Activated naive CD4-positive, alpha-beta T cell treated with anti-CD3 and anti-CD28 coated beads for 36 hours (primary cell): ENCODE results near the gene RNF112. TPM values are rescaled to one million over a fixed set of nuclear protein-coding genes. Genes with fewer than 3 reads are reported as not detected.
"Not testable (repeated sequence)": the region's sequence is repeated elsewhere in the genome, so short reads cannot be mapped to it uniquely, and the experiment has no call there.

Experiments used
- CTCF ChIA-PET: fragments of 350-600 bp; sonication (Branson Sonifier 250); formaldehyde crosslinking; loops from one replicate; lab custom pipeline; 2021; ENCODE audit warnings: antibody characterized with exemption; lab: Charles Lee
- DNase-seq: peaks from one replicate; pipeline ENCODE4 v3.0.0-alpha.2; 2020
- H3K27ac Mint-ChIP-seq: one replicate; pipeline ENCODE4 v1.8.0; 2021; ENCODE audit warnings: mild to moderate bottlenecking, mixed read lengths
- H3K27me3 Mint-ChIP-seq: one replicate; pipeline ENCODE4 v1.8.0; 2021; ENCODE audit warnings: low read depth, mixed read lengths
- H3K36me3 Mint-ChIP-seq: one replicate; pipeline ENCODE4 v1.8.0; 2021; ENCODE audit warnings: low read depth, mixed read lengths
- H3K4me1 Mint-ChIP-seq: one replicate; pipeline ENCODE4 v1.8.0; 2021; ENCODE audit warnings: low read depth, mixed read lengths
- H3K4me3 Mint-ChIP-seq: one replicate; pipeline ENCODE4 v1.8.0; 2021; ENCODE audit warnings: mild to moderate bottlenecking, moderate library complexity, mixed read lengths
- H3K9me3 Mint-ChIP-seq: one replicate; pipeline ENCODE4 v1.8.0; 2021; ENCODE audit warnings: mixed read lengths
- intact Hi-C: fragments of 100-400 bp; cut with micrococcal nuclease; formaldehyde crosslinking; loops from one replicate; pipeline ENCODE4 v1.15.1; 2023
- total RNA-seq, 2 experiments: library from RNA; stranded (reverse); gene quantifications; one replicate each; pipeline ENCODE4 v1.2.3, GENCODE V29; 2021

The RNF112 gene
- total RNA-seq, 2 experiments from 2014 or later, result 0.31 to 0.32 TPM

DNA sequence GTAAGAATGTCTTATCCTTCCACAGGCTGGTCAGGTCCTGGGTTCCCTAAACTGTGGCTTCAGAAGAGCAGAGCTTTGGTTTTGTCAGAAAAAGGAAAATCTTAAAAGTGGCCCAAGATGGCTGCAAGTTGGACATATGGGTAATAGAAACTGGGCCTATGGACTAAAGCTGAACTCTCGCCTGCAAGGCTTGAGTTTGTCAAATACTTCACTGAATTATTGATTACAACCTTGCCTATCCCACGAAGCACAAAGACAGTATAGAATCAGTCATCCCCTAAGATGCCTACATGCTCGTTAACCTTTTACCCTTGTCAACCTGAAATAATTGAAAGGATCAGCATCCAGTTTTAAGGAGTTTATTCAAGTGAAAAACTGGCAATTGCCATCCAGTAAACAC, 20.7 kb downstream of the RNF112 start:
- H3K36me3 Mint-ChIP-seq, result no peaks in the 10 kb centered on the region
- no peak overlapping the region for H3K4me3 Mint-ChIP-seq
- CTCF ChIA-PET, result no interaction called here
- H3K4me1 Mint-ChIP-seq, result no peaks in the 10 kb centered on the region
- DNase-seq, result no peak
- no peaks in the 10 kb centered on the region for H3K27me3 Mint-ChIP-seq
- intact Hi-C loops, result no loop called here
- H3K9me3 Mint-ChIP-seq, result no peaks in the 10 kb centered on the region
- no peak overlapping the region for H3K27ac Mint-ChIP-seq

GRCh38 chr17:19433255-19433654, 22.2 kb downstream of the RNF112 start:
- DNase-seq, result no peak
- CTCF ChIA-PET, result interaction anchor here (0.6 to 1.7 kb wide), 5 partner anchors 21 to 81 kb away, joined by 3 to 5 read pairs (median 4); partner anchors contain the start of gene B9D1
- Mint-ChIP-seq H3K27me3 (no peaks in the 10 kb centered on the region), H3K36me3 (no peaks in the 10 kb centered on the region), H3K4me1 (no peaks in the 10 kb centered on the region), H3K27ac (no peak overlapping the region), H3K9me3 (no peaks in the 10 kb centered on the region), H3K4me3 (no peak overlapping the region)
- intact Hi-C loops, result no loop called here

- H3K4me1 Mint-ChIP-seq, result no peaks in the 10 kb centered on the region
- CTCF ChIA-PET, result interaction anchor here (0.9 to 1.7 kb wide), 8 partner anchors 9 to 329 kb away, joined by 3 to 5 read pairs (median 3); partner anchors contain the start of gene B9D1
- intact Hi-C loops, result no loop called here
These were observed 22.8 kb downstream of the RNF112 start for GRCh38 chr17:19433727-19434340.

GRCh38 chr17:19440421-19440820, 29.4 kb downstream of the RNF112 start:
- no peak overlapping the region for H3K27ac Mint-ChIP-seq
- peaks cover 4% of the 10 kb centered on the region for H3K4me1 Mint-ChIP-seq
- peaks cover 9% of the 10 kb centered on the region for H3K27me3 Mint-ChIP-seq

More at GRCh38 chr17:19433727-19434340, 22.8 kb downstream of the RNF112 start:
- no peaks in the 10 kb centered on the region for H3K9me3 Mint-ChIP-seq
- peaks cover under 1% of the 10 kb centered on the region for H3K27me3 Mint-ChIP-seq
- no peak for DNase-seq
- no peak overlapping the region for H3K27ac Mint-ChIP-seq
- no peak overlapping the region for H3K4me3 Mint-ChIP-seq
- no peaks in the 10 kb centered on the region for H3K36me3 Mint-ChIP-seq

DNA sequence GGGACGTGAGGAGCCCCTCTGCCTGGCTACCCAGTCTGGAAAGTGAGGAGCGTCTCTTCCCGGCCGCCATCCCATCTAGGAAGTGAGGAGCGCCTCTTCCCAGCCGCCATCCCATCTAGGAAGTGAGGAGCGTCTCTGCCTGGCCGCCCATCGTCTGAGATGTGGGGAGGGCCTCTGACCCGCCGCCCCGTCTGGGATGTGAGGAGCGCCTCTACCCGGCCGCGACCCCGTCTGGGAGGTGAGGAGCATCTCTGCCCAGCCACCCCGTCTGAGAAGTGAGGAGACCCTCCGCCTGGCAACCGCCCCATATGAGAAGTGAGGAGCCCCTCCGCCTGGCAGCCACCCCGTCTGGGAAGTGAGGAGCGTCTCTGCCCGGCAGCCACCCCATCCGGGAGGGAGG, 30.3 kb downstream of the RNF112 start:
- CTCF ChIA-PET, intact Hi-C loops, H3K9me3 Mint-ChIP-seq, H3K36me3 Mint-ChIP-seq, DNase-seq, H3K4me1 Mint-ChIP-seq, H3K4me3 Mint-ChIP-seq, H3K27ac Mint-ChIP-seq, H3K27me3 Mint-ChIP-seq: not testable (repeated sequence)

More at GRCh38 chr17:19440421-19440820, 29.4 kb downstream of the RNF112 start:
- CTCF ChIA-PET, result no interaction called here
- peak; percentile 57 for DNase-seq
- no peaks in the 10 kb centered on the region for H3K36me3 Mint-ChIP-seq
- peaks cover 7% of the 10 kb centered on the region for H3K9me3 Mint-ChIP-seq
- no peak overlapping the region for H3K4me3 Mint-ChIP-seq
- intact Hi-C loops, result no loop called here

DNA sequence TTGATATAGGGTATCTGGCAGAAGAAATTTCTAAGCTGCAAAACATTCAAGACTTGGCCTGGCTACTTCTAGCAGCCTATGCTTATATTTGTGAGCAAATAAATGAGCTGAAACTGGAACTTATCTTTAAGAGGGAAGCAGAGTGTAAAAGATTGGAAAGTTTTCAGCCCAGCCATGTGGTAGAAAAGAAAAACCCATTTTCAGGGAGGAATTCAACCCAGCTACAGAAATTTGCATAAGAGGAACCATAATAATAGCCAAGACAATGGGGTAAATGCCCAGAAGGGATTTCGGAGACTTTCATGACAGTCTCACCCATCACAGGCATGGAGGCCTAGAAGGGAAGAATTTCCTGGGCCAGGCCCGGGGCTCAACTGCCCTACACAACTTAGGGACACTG, 31.7 kb downstream of the RNF112 start:
- H3K27ac Mint-ChIP-seq, result no peak overlapping the region
- no peak for DNase-seq

GRCh38 chr17:19443148-19443547, 32.1 kb downstream of the RNF112 start:
- H3K27me3 Mint-ChIP-seq, result peaks cover 11% of the 10 kb centered on the region
- peaks cover 4% of the 10 kb centered on the region for H3K4me1 Mint-ChIP-seq
- no peak overlapping the region for H3K27ac Mint-ChIP-seq
- H3K36me3 Mint-ChIP-seq, result no peaks in the 10 kb centered on the region
- H3K9me3 Mint-ChIP-seq, result peaks cover 7% of the 10 kb centered on the region
- no peak for DNase-seq
- CTCF ChIA-PET, result interaction anchor here (7.7 kb wide), 1 partner anchor 79 kb away, joined by 85 read pairs; the partner anchor contains the start of gene B9D1
- intact Hi-C loops, result no loop called here
- H3K4me3 Mint-ChIP-seq, result no peak overlapping the region

More for the DNA sequence above, 31.7 kb downstream of the RNF112 start:
- no peaks in the 10 kb centered on the region for H3K36me3 Mint-ChIP-seq
- peaks cover 4% of the 10 kb centered on the region for H3K4me1 Mint-ChIP-seq
- H3K27me3 Mint-ChIP-seq, result peaks cover 11% of the 10 kb centered on the region
- intact Hi-C loops, result no loop called here
- no peak overlapping the region for H3K4me3 Mint-ChIP-seq
- H3K9me3 Mint-ChIP-seq, result peaks cover 7% of the 10 kb centered on the region
- CTCF ChIA-PET, result interaction anchor here (7.7 kb wide), 1 partner anchor 79 kb away, joined by 85 read pairs; the partner anchor contains the start of gene B9D1

DNA sequence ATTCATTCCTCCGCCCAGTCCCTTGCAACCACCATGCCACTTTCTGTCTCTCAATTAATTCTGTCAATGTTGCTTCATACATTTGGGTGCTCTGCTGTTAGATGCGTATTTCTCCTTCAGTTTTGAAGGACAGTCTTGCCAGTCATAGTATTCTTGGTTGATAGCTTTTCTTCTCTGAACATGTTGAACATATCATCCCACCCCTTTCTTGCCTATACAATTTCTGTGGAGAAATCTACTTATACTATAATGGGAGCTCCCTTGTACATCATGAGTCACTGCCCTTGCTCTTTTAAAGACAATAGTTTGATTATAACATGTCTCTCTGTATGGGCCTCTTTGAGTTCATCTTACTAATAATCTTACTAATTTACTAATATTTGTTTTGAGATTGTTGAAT, 34.1 kb downstream of the RNF112 start:
- H3K9me3 Mint-ChIP-seq, result peaks cover 7% of the 10 kb centered on the region
- H3K4me3 Mint-ChIP-seq, result no peak overlapping the region
- DNase-seq, result no peak
- intact Hi-C loops, result loop anchor here (5.0 kb wide), 2 partner anchors 68 to 322 kb away; partner anchors contain the start of gene MAPK7
- CTCF ChIA-PET, result interaction anchor here (1.2 to 7.7 kb wide), 2 partner anchors 9 to 81 kb away, joined by 3 to 85 read pairs; partner anchors contain the start of gene B9D1
- H3K27ac Mint-ChIP-seq, result no peak overlapping the region
- peaks cover 8% of the 10 kb centered on the region for H3K27me3 Mint-ChIP-seq
- H3K4me1 Mint-ChIP-seq, result peaks cover 4% of the 10 kb centered on the region
- H3K36me3 Mint-ChIP-seq, result no peaks in the 10 kb centered on the region

DNA sequence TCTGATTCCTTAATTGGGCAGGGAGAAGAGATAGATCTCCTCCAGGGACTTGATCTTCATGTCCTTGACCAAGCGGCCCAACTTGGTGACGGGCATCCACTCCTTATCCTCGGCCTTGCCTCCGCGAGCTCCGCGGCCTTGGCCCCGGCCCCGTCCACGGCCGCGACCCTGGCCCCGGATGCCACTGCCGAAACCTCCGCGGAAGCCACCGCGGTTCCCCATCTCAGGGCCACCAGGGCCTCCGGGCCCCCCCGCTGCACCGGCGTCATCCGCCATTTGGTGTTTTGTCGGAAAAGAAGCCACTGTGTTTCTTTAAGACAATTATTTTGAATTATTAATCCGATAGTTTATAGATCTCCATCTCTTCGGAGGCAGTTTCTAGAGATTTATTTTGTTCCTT, 35.5 kb downstream of the RNF112 start:
- H3K9me3 Mint-ChIP-seq, H3K4me3 Mint-ChIP-seq, DNase-seq, H3K27ac Mint-ChIP-seq, H3K36me3 Mint-ChIP-seq, H3K4me1 Mint-ChIP-seq, H3K27me3 Mint-ChIP-seq: not testable (repeated sequence)
- CTCF ChIA-PET, result interaction anchor here (0.6 to 7.7 kb wide), 12 partner anchors 9 to 298 kb away, joined by 3 to 85 read pairs (median 4); partner anchors contain the start of genes B9D1 and MAPK7
- intact Hi-C loops, result loop anchor here (5.0 kb wide), 2 partner anchors 69 to 321 kb away; partner anchors contain the start of gene MAPK7

DNA sequence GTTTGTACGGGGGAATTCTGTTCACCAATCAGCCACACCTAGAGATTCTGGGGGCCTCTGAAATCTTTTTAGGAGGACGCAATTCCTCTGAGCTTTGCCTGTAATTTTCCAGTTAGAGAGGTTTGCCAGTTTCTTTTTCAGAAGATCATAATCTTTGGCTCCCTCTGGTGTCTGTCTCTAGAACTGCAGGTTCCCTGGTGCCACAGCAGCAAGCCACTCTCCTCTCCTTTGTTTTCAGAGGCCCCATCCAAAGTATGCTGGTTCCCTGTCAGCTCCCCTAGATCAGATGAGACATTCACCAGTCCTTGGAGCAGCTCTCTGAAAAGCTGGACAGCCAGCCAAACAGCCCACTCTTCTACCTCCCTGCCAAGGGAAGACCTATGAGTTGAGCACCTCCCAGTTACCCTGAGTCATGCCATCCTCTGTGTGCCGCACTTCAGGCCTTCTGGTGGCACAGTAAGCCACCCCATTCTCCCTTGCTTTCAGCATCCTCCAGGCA, 36.1 kb downstream of the RNF112 start:
- CTCF ChIA-PET, result interaction anchor here (0.6 to 7.7 kb wide), 16 partner anchors 9 to 329 kb away, joined by 3 to 85 read pairs (median 3); partner anchors contain the start of genes B9D1 and MAPK7
- H3K36me3 Mint-ChIP-seq, result no peaks in the 10 kb centered on the region
- H3K27me3 Mint-ChIP-seq, result peaks cover 5% of the 10 kb centered on the region

GRCh38 chr17:19448341-19449268, 37.6 kb downstream of the RNF112 start:
- no peak for DNase-seq
- Mint-ChIP-seq H3K9me3 (peaks cover 2% of the 10 kb centered on the region), H3K4me1 (no peaks in the 10 kb centered on the region), H3K27ac (no peak overlapping the region), H3K27me3 (peaks cover 5% of the 10 kb centered on the region), H3K4me3 (no peak overlapping the region), H3K36me3 (no peaks in the 10 kb centered on the region)
- intact Hi-C loops, result loop anchor here (5.0 kb wide), 2 partner anchors 71 to 319 kb away; partner anchors contain the start of gene MAPK7
- CTCF ChIA-PET, result interaction anchor here (0.6 to 7.7 kb wide), 7 partner anchors 14 to 126 kb away, joined by 3 to 85 read pairs (median 3); partner anchors contain the start of gene B9D1

More for the DNA sequence above, 36.1 kb downstream of the RNF112 start:
- Mint-ChIP-seq H3K4me3 (no peak overlapping the region), H3K4me1 (no peaks in the 10 kb centered on the region), H3K27ac (no peak overlapping the region), H3K9me3 (peaks cover 7% of the 10 kb centered on the region)
- intact Hi-C loops, result loop anchor here (1.0 to 5.0 kb wide), 3 partner anchors 70 to 320 kb away; partner anchors contain the start of genes B9D1 and MAPK7
- peak; percentile 79 for DNase-seq
